Hepatocyte (in vitro differentiated cells): ENCODE data around the gene YOD1. TPM values are rescaled to one million over a fixed set of nuclear protein-coding genes. Genes with fewer than 3 reads are reported as not detected.

Experiments
- DNase-seq: peaks from one replicate; pipeline ENCODE4 v3.0.0-alpha.2; 2016; ENCODE audit warnings: low spot score
- H2AFZ ChIP-seq: fragments of 200-600 bp; sonication (generic); 2 replicates; pipeline ENCODE4 v1.6.0; 2016; ENCODE audit warnings: antibody characterized with exemption, mild to moderate bottlenecking
- H3K27ac ChIP-seq: fragments of 200-600 bp; sonication (generic); 2 replicates; pipeline ENCODE4 v1.5.1; 2016; ENCODE audit warnings: mild to moderate bottlenecking
- H3K27me3 ChIP-seq: fragments of 200-600 bp; sonication (generic); 2 replicates; pipeline ENCODE4 v1.6.1; 2016
- H3K36me3 ChIP-seq: fragments of 200-600 bp; sonication (generic); replicated peaks from 2 replicates; pipeline ENCODE4 v1.5.1; 2016; ENCODE audit warnings: low read depth; ENCODE audit not compliant: insufficient read depth
- H3K4me1 ChIP-seq: fragments of 200-600 bp; sonication (generic); 2 replicates; pipeline ENCODE4 v1.5.1; 2016; ENCODE audit warnings: mild to moderate bottlenecking, moderate library complexity; ENCODE audit not compliant: insufficient read depth
- H3K4me2 ChIP-seq: fragments of 200-600 bp; sonication (generic); 2 replicates; pipeline ENCODE4 v1.6.0; 2016
- H3K4me3 ChIP-seq: fragments of 200-600 bp; sonication (generic); 2 replicates; pipeline ENCODE4 v1.5.1; 2016; ENCODE audit warnings: mild to moderate bottlenecking
- H3K79me2 ChIP-seq: fragments of 200-600 bp; sonication (generic); 2 replicates; pipeline ENCODE4 v1.6.0; 2017; ENCODE audit warnings: mild to moderate bottlenecking
- H3K9me2 ChIP-seq: fragments of 200-600 bp; sonication (generic); replicated peaks from 2 replicates; pipeline ENCODE4 v1.6.0; 2017; ENCODE audit warnings: mild to moderate bottlenecking; ENCODE audit not compliant: insufficient read depth
- H3K9me3 ChIP-seq: fragments of 200-600 bp; sonication (generic); 2 replicates; pipeline ENCODE4 v1.5.1; 2016; ENCODE audit warnings: low read depth, mild to moderate bottlenecking
- H4K20me1 ChIP-seq: fragments of 200-600 bp; sonication (generic); 2 replicates; pipeline ENCODE4 v1.6.0; 2016; ENCODE audit warnings: mild to moderate bottlenecking; ENCODE audit not compliant: insufficient read depth, poor library complexity, severe bottlenecking
- CTCF ChIP-seq: fragments of 200-600 bp; sonication (generic); IDR thresholded peaks from 2 replicates; pipeline ENCODE4 v1.5.1; 2016; ENCODE audit warnings: antibody characterized with exemption, mild to moderate bottlenecking; ENCODE audit not compliant: poor library complexity
- EZH2 ChIP-seq: fragments of 200-600 bp; sonication (generic); IDR thresholded peaks from 2 replicates; pipeline ENCODE4 v1.6.1; 2016; ENCODE audit warnings: antibody characterized with exemption, mild to moderate bottlenecking, borderline replicate concordance
- EZH2phosphoT487 ChIP-seq: fragments of 200-600 bp; sonication (generic); IDR thresholded peaks from one replicate; pipeline ENCODE4 v1.6.1; 2018; ENCODE audit warnings: antibody characterized with exemption, mild to moderate bottlenecking, low read depth, moderate library complexity; ENCODE audit not compliant: unreplicated experiment, severe bottlenecking
- WGBS: methylation state at CpG from one replicate; pipeline ENCODE4 v1.1.6; 2016; ENCODE audit warnings: low lambda C conversion rate; ENCODE audit errors: missing lambda C conversion rate; 5-methylcytosine and 5-hydroxymethylcytosine counted together
- polyA plus RNA-seq: library from polyadenylated mRNA; unstranded; fragments of >200 nt; fragmentation: Nextera tagmentation; extraction: Ambion mirVana; gene quantifications from 2 replicates; pipeline ENCODE4 v1.2.1, GENCODE V29; 2016
- total RNA-seq: library from RNA; depleted of rRNA; stranded (reverse); fragments of >200 nt; gene quantifications from 2 replicates; pipeline ENCODE4 v1.2.3, GENCODE V29; 2014

The YOD1 gene
- total and polyA plus RNA-seq, 2 experiments from 2014 or later, result 4.5 to 25.7 TPM

DNA sequence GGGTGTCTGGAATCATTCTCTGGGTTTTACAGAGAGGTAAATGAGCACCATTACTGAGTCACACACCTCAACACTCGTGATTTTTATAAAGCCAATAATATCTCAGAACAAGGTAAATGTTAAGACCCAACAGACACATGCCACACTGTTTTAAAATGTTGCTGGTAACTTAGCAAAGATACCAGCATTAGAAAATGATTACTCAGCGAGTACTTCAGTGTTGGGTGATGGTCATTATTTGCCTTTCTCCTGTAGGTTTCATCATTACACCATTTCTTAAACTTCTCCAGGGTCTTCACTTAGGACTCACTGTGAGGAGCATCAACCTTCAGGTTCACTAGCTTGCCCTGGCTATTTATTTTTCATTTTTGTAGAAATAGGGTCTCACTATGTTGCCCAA, 30.8 kb upstream of the YOD1 start:
- TF ChIP-seq EZH2 (no peak), CTCF (no peak), EZH2phosphoT487 (no peak)
- Histone ChIP-seq H3K9me2 (no peaks in the 10 kb centered on the region), H3K36me3 (no peaks in the 10 kb centered on the region), H3K4me3 (no peak overlapping the region), H3K4me2 (no peak overlapping the region), H3K9me3 (no peaks in the 10 kb centered on the region), H2AFZ (no peak overlapping the region), H3K4me1 (peaks cover 10% of the 10 kb centered on the region), H4K20me1 (no peaks in the 10 kb centered on the region), H3K79me2 (no peaks in the 10 kb centered on the region), H3K27me3 (no peaks in the 10 kb centered on the region), H3K27ac (no peak overlapping the region)
- no peak for DNase-seq
- 80% methylated on average over 2 of the region's 2 CpGs for WGBS

DNA sequence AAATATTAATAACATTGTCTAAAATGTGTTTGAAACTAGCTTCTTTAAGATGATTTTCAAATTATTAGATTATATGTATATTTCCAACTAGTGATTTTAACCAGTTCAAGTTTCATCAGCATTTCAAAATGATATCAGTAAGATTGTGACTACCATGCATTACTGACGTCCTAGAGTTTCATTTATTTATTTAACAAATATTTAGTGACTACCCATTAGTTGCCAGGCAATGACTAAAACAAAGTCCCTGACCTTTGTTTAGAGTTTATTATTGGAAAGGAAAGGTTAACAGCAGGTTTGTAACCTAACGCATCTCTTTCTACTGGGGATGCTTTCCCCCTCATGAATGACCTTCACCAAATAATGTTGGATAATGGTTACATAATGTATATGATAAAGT, 30.1 kb upstream of the YOD1 start:
- Histone ChIP-seq H3K4me1 (peaks cover 10% of the 10 kb centered on the region), H3K9me3 (no peaks in the 10 kb centered on the region), H3K36me3 (no peaks in the 10 kb centered on the region), H3K79me2 (no peaks in the 10 kb centered on the region), H4K20me1 (no peaks in the 10 kb centered on the region), H3K27me3 (no peaks in the 10 kb centered on the region), H3K4me3 (no peak overlapping the region), H3K4me2 (no peak overlapping the region), H3K9me2 (no peaks in the 10 kb centered on the region), H2AFZ (no peak overlapping the region), H3K27ac (no peak overlapping the region)
- 71% methylated on average over 2 of the region's 2 CpGs for WGBS
- TF ChIP-seq EZH2 (no peak), EZH2phosphoT487 (no peak), CTCF (no peak)
- no peak for DNase-seq

GRCh38 chr1:207079706-207080241, 28.8 kb upstream of the YOD1 start:
- TF ChIP-seq EZH2phosphoT487 (no peak), CTCF (no peak)
- Histone ChIP-seq H3K9me2 (no peaks in the 10 kb centered on the region), H3K9me3 (no peaks in the 10 kb centered on the region), H3K36me3 (no peaks in the 10 kb centered on the region), H3K27me3 (no peaks in the 10 kb centered on the region), H4K20me1 (no peaks in the 10 kb centered on the region), H3K4me3 (no peak overlapping the region), H2AFZ (no peak overlapping the region), H3K27ac (no peak overlapping the region), H3K4me1 (peaks cover 5% of the 10 kb centered on the region), H3K4me2 (no peak overlapping the region), H3K79me2 (no peaks in the 10 kb centered on the region)
- 87% methylated on average over 6 of the region's 6 CpGs for WGBS
- DNase-seq, result no peak
